Stimulated activated CD4-positive, alpha-beta T cell treated with anti-CD3 and anti-CD28 coated beads, Interleukin-4, amount 100 ng/mL, for 24 hours (primary cell): Measurements from ENCODE around the gene KCNMA1.
"Not testable (repeated sequence)": the region's sequence is repeated elsewhere in the genome, so short reads cannot be mapped to it uniquely, and the experiment has no call there.

Experiments
- DNase-seq: peaks from one replicate; pipeline ENCODE4 v3.0.0-alpha.2; 2020

KCNMA1 gene

DNA sequence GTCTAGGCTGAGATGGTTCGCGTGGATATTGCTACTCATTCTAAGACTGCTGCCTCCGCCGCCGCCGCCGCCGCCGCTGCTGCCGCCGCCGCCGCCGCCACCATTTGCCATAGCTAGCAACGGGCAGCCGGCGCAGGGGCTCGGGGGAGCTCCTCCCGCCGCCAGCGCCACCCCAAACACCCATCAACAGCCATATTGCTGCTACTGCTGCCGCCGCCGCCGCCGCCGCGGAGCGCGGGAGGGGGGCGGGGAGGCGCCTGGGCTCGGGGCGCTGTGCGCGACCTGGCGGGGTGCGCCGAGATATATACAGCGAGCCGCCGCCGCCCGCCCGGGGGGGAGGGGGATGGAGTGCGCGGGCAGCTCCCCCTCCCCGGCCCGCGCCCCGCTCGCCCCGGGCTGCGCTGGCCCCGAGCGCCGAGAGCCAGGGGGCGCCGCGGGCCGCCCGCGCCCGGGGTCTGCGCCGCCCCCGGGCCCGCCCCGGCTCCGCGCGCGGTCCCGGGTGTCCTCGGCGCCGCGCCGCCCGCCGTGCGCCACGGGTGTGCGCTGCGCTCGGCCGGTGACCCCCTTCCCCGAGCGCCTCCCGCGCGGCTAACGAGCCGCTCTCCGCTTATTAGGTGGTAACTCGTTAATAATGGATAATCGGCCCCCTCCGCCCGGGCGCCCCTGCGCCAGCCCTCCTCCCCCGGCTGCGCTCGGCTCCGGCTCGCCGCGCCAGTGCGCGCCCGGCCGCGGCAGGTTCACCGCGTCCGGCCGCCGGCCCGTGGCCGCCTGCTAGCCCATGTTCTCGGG, at the start of gene KCNMA1:
KCNMA1 (minus strand) TSS at position 277 of the 789 bp plus-strand sequence.
- no peak for DNase-seq

DNA sequence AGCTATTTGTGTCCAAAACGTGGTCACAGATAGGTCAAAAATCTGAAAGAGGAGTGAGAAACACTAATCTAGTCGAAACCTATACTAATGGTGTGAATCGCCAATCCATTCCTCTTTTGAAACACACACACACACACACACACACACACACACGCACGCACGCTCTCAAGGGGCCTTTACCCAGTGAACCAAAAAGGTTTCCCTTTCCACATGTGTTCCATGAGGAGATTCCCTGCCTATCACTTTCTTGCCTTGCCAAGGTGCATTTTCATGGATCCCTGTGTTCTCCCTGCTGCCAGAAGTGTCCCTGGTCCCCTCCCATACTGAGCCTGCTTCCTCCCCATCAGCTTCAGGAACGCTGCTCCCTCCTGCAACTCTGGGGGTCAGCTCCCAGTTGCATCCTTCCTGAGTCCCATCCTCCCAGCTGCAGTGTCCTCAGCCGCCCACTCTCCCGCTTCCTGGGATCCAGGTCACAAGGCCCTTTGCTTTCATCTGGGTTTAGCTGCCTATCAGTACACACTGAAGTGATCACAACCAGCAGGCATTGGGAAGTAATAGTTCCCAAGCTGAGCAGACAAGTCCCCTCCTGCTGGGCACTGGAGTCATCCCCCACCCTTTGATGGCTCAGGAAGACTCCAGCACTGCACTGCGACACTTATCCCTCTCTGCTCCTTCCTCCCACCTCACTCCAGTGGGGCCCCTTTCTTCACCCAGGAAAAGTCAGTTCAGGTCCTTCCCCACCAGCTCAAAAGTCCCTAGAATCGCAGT, 49.2 kb upstream of the KCNMA1 start:
- no peak for DNase-seq

GRCh38 chr10:77686096-77686495, 48.5 kb upstream of the KCNMA1 start:
- DNase-seq = no peak

DNA sequence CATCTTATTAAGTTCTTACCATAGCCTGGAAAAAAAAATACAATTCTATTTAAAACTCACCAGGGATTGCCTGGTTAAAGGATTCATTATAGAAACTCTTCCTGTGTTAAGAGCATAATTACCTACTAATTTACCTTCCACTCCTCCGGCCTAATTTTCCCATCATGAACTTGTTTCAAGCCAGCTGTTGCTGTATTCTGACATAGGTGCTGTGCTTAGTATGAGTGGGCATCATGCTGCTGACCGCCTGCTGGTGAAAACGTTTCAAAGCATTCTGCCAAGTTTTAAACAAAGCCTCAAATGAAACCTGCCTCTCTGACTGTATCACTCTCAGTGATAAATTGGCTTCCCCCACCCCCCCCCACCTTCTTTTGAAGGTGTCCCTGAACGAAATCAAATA, 47.8 kb upstream of the KCNMA1 start:
- DNase-seq = no peak

- DNase-seq = not testable (repeated sequence)
Measured at GRCh38 chr10:77683088-77683432, 45.5 kb upstream of the KCNMA1 start.

DNA sequence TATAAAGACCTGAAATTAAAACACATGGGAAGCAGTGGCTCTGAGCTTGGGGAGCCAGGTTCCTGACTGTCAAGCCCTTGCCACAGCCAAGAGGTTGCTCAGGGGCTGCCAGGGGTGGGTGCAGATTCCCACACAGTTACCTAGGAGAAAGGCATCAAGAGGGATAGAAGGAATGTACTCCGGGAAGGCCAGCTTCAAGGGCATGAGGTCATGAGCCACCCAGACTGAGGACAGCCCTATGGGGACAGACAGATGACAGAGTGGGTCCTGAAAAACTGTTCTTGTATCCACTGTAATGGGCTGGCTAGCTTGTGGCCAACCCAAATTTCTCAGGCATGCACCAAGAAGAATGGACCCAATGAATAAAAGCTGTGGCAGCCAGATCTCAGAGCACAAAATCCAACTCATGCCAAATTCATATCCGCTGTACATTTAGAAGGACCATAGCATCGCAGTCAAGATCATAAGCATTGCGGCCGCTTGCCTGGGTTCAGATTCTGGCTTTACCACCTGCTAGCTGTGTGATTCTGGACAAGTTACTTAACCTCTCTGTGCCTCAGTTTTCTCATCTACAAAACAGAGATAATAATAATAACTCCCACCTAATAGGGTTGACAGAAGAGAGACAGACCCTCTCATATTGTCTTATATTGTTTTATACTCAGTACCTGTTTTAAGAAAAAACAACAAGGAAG, 44.9 kb upstream of the KCNMA1 start:
- DNase-seq = no peak

DNA sequence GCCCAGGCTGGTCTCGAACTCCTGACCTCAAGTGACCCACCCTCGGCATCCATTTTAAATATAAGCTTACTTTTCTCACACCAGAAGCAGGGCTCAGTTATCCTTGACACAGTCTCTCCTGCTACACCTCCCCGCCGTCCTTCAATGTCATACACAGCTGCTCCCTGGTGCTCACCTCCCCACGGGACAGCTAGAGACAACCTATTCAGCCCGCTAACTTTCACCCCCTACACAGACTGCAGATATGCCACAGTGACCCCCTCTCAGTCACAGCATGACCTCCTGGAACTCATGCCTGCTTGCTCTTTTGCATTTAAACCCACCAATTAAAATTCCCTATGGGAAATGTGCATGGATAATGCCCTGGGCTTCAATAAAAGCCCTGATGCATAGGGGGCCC, 44.2 kb upstream of the KCNMA1 start:
- DNase-seq = no peak

DNA sequence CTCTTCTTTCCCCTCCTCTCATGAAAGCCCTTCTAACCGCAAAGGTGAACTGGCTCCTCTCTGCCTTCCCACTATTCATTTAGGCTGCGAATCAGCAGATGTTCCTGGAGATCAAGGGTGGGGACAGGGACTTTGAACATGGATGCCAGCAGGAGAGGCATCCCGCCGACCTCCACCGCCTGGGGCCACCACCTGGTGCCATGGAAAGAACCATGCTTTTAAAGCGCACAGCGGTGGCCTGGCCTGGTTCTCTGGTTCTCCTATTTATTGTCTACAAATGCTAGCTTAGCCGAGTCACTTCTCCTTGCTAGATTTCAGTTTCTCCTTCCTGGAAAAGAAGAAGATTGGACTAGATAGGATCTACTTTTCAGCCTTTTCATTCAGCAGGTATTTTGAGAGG, 43.2 kb upstream of the KCNMA1 start:
- no peak for DNase-seq

- DNase-seq = no peak
Measured at GRCh38 chr10:77680065-77680464, 42.5 kb upstream of the KCNMA1 start.

- no peak for DNase-seq
Measured at GRCh38 chr10:77679217-77679616, 41.6 kb upstream of the KCNMA1 start.

GRCh38 chr10:77678146-77678545, 40.5 kb upstream of the KCNMA1 start:
- no peak for DNase-seq

DNA sequence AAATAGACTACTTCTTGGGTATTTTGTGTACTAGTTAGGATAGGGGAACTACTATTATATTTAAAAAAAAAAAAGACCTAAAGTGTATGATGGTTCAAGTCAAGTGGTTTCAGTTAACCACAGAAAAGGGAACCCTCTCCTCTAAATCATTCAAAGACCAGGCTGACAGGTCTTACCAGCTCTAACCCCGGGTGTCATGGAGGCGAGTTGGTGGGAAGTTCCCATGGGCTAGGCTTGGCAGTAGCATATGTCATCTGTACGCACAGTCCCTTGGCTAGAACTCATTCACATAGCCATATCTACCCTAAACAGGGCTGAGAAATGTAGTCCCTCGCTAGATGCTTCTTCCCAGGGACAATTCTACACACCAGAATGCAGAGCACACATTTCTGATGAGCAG, 37.7 kb upstream of the KCNMA1 start:
- DNase-seq = no peak

DNA sequence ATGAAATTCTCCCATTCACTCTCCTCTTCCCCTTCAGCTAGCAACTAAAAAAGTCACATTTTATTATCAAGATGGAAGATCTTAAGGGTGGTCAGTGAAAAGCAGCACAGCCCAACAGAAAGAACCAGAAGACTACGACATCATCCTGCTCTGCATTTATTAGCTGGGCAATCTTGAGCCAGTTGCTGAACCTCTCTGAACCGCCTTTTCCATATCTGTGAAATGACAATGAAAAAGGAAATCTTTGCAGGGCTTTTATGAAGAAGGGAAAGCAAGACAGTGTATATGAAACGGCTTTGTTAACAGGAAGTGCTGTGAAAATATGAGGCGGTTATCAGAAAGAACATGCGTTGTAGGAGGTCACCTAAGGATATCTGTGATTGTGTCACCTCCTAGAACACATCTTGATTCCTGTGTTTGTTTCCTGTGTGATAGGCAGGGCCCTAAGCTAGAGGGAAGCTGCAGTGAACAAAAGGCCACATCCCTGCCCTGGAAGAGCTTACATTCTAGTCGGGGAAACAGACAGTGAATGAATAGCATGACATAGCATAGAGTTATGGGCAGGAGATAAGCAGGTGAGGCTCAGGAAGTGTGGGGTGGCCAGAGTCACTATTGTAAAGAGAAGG, 36.0 kb upstream of the KCNMA1 start:
- no peak for DNase-seq

GRCh38 chr10:77673101-77673500, 35.5 kb upstream of the KCNMA1 start:
- no peak for DNase-seq

DNA sequence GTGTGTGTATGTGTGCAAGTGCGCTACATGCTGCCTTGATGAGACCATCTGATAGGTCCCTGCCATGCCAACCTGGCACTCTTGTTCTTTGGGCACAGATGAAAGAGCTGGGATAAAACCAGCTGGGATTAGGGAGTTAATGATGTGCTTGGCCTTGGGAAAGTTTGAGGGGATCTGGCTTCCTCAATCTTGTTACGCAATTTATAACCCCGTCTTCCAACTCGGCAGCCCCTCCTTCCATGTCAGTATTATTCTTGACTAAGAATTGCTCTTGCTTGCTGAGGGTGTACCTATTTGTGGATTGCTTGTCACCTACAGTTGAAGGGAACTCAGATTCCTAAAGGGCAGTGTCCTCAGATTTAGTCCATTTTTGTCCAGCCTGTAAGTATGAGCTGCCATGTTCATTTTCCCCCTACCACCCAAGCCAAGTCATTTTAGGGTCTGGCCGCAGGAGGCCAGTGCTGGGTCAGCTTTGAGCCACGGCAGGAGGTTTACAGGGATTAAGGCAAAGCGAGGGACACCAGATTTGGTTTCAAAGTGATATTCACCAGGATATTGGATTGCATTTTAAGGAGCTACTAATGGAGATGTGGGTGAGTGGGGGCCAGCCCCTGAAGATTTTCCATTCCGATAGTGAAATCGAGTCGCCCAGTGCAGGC, 34.1 kb upstream of the KCNMA1 start:
- no peak for DNase-seq

DNA sequence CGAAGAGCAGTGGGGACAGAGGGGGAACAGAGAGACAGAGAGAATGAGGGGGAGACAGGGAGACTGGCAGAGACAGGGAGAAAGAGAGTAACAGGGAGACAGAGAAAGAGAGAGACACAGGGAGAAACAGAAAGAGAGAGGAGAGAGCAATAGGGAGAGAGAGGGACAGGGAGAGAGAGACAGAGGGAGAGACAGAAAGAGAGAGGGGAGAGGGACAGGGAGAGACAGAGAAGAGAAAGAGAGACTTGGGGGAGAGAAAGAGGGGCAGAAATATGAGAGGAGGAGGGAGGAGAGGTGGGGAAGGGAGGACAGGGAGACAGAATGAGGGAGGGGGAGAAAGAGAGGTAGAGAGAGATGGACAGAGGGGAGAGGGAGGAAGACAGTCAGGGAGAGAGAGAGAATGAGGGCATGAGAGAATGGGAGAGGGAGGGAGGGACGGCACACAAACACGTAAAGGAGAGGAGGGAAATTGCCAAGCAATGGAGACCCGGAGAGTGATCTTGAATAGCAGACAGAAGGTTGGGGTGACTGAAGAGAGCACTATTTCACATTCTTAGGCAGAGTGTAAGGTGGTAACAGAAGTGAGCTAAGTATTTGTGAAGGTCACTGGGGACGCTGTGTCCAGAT, 33.3 kb upstream of the KCNMA1 start:
- DNase-seq = no peak

GRCh38 chr10:77669892-77670291, 32.3 kb upstream of the KCNMA1 start:
- no peak for DNase-seq

GRCh38 chr10:77667426-77668324, 30.1 kb upstream of the KCNMA1 start:
- no peak for DNase-seq

- no peak for DNase-seq
Measured at GRCh38 chr10:77666821-77667220, 29.2 kb upstream of the KCNMA1 start.

DNA sequence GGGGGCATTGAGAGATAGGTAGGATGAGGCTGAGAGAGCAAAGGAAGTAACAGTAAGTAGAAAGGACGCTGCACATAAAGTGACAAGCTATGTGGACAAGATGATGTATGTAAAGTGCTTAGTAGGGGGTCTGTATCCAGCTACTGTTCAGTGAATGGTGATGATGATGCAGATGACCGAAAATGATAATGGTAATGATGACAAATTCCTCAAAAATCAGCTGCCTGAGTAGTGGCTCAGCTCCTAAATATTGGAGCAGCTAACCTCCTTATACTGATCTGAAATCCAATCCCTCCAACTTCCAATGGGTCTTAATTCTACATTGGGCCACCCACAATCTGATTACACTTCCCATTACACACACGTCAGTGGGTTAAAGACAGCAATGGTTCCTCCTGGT, 27.1 kb upstream of the KCNMA1 start:
- no peak for DNase-seq

- DNase-seq = no peak
Measured at GRCh38 chr10:77664008-77664407, 26.4 kb upstream of the KCNMA1 start.
